PC-3 (cell line): ENCODE data around the gene ATP2B2.

Experiments used
- CTCF ChIP-seq: fragments of 300-600 bp; sonication (generic); conservative IDR thresholded peaks from 2 replicates; pipeline ENCODE4 v1.5.1; 2017; ENCODE audit warnings: antibody characterized with exemption, low read depth, mild to moderate bottlenecking, low read length
- EZH2 ChIP-seq: fragments of 300-600 bp; sonication (generic); IDR thresholded peaks from one replicate; pipeline ENCODE4 v1.6.1; 2017; ENCODE audit warnings: antibody characterized with exemption, mild to moderate bottlenecking, low read length; ENCODE audit not compliant: unreplicated experiment

- TF ChIP-seq CTCF (no peak), EZH2 (no peak)
Observed at GRCh38 chr3:10340046-10340445, 165.3 kb downstream of the ATP2B2 start.
